NCI-H748 treated with DMSO at 0.1 percent for 48 hours (cell line): ENCODE data around the gene GLTP.
"Not testable (repeated sequence)": the region's sequence is repeated elsewhere in the genome, so short reads cannot be mapped to it uniquely, and the experiment has no call there.

Experiments used
- DNase-seq: peaks from one replicate; lab custom pipeline; 2025; lab: John Stamatoyannopoulos, UW

Gene GLTP

DNA sequence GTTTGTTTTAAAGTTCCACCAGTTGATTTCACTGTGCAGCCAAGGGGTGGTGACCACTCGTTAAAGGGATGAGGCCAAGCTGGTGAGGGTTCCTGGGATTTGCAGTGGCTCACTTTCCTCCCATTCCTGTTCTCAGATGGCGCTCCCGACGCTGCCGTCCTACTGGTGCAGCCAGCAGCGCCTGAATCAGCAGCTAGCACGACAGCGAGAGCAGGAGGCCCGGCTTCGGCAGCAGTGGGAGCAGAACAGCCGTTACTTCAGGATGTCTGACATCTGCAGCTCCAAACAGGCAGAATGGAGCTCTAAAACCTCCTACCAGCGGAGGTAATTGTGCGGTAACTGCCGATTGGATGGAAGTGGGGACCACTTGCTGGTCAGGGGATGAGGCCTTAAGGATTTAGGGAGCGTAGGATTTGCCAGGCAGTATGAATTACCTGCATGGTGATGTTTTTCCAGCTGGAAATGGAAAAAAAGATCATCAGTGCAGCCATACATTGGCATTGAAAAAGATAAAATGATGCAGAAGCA, 22.6 kb upstream of the GLTP start:
- DNase-seq = no peak

GRCh38 chr12:109900752-109901580, 20.6 kb upstream of the GLTP start:
- no peak for DNase-seq

DNA sequence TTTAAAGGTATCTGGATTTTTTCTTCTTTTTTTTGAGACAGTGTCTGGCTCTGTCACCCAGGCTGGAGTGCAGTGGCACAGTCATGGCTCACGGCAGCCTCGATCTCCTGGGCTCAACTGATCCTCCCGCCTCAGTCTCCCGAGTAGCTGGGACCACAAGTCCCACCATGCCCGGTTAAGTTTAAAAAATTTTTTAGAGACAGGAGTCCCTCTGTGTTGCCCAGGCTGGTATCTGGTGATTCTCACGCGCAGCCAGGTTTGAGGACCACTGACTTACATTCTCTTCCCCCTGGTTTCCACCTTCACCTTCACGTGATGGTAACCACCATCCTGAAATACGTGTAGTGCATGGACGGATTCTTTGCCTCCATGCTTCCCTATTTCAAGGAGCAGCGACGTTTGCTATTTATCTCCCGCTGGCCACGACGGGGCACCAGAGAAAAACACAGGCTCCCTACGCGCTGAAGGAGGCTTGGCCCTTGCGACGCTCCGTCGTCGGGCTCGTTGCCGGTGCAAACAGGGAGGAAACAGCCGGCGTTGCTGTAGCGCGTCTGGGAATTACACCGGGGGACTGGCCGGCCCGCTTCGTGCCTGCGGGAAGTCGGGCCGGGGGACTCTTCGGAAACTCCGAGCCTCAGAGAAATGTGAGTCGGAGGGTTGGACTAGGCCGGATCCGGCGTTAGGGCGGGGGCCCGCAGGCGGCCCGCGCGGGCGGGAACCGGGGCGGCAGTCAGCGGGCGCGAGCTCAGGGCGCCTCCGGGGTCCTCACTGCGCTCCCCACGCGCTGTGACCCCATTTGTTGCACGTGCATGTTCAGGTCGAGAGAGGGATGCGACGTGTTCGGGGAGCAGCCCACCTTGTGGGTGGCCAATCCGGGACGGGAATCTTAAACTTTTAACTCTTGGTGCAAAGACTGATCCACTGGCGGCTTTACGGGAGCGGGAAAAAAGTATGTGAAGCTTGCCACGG, 19.7 kb upstream of the GLTP start, which contains the start of gene TCHP:
Gene TCHP, plus strand, starts transcription at position 492 of the 969 bp plus-strand sequence. CDS start 2,753 bp downstream, outside the sequence.
- DNase-seq = peak; percentile 71

DNA sequence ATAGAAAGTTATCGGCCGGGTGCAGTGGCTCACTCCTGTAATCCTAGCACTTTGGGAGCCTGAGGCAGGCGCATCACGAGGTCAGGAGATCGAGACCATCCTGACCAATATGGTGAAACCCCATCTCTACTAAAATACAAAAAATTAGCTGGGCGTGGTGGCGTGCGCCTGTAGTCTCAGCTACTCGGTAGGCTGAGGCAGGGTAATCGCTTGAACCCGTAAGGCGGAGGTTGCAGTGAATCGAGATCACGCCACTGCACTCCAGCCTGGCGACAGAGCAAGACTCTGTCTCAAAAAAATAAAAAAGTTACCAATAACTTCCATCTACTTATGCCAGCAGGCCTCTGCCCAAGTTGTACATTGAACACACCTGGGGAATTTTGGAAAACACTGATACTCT, 19.0 kb upstream of the GLTP start:
- DNase-seq = not testable (repeated sequence)

DNA sequence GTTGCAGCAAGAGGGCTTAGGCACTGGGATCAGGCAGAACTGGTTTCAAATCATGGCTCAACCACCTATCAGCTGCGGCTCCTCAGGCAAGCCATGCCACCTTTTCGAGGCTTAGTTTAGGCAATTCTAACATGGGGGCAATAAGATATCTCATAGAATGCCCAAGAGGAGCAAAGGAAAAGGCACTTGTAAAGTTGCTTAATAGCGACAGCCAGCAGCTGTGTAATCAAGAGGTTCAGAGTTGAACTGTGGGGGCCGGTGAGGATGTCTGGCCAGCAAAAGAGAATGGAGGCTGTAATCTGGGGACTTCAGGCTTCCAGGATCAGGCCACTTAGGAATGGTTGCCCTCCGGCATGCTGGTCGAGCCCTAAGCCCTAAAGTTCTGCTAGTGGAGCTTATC, 16.7 kb upstream of the GLTP start:
- DNase-seq = no peak

GRCh38 chr12:109896188-109896587, 15.8 kb upstream of the GLTP start:
- no peak for DNase-seq

DNA sequence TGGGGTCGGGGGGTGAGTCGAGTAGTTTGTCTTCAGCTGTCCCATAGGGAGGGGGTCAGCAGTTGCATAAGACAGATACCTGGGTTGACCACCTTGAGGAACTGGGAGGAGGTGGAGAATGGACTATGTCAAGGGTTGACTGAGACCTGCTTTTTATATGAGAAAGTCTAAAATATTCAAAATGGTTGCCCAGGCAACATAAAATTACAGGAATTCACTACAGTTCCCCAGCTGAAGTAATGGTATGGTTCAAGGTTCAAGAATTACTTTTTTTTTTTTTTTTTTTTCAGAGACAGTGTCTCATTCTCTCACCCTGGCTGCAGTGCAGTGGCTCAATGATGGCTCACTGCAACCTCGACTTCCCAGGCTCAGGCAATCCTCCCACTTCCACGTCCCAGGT, 14.6 kb upstream of the GLTP start:
- DNase-seq = no peak

GRCh38 chr12:109893261-109893995, 13.1 kb upstream of the GLTP start:
- DNase-seq = no peak

DNA sequence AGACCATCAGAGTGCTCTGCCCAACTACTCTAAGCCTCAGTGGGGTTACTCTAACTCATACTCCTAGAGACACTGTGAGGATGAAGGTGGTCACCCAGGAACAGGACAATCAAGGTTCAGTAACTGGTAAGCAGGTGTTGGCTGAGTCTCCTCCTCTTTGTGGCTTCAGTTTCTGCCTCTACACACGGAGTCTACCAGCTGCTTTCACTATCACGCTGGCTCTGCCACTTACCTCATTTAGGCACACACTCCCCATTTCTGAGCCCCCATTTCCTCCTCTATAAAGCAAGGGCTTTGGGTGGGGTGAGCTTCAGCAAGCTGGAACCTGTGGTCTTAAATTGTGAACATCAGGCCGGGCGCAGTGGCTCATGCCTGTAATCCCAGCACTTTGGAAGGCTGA, 12.4 kb upstream of the GLTP start:
- no peak for DNase-seq

DNA sequence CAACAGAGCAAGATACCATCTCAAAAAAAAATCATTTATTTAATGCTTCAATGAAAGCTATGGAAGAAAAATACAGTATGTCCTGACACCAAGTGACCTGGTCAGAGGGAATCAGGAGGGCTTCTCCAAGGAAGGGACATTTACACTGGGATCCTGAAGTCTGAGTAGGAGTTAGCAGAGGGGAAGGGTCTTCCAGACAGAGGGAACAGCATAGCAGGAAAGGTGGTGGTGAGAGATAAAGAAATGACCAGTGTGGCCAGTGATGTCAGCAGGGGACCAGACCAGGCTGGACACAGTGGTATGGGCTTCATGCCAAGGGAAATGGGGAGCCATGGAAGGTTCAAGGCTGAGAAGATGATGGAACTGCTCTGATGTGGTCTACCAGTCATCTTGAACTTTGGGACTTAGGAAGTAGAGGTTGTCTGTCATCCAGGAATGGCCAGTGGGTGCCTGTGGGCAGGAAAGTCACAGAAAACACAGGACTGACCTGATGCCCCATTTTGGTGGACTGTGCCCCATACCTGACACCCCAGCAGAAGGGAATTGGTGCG, 11.9 kb upstream of the GLTP start:
- DNase-seq = no peak

DNA sequence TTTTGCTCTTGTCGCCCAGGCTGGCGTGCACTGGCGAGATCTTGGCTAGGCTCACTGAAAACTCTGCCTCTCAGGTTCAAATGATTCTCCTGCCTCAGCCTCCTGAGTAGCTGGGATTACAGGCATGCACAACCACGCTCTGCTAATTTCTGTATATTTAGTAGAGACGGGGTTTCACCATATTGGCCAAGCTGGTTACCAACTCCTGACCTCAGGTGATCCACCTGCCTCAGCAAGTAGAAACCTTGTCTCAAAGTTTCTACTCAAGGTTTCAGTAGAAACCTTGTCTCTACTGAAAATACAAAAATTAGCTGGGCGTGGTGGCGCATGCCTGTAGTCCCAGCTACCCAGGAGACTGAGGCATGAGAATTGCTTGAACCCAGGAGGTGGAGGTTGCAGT, 11.4 kb upstream of the GLTP start:
- DNase-seq = not testable (repeated sequence)

- DNase-seq = no peak
Observed at GRCh38 chr12:109890620-109891170, 10.4 kb upstream of the GLTP start.

DNA sequence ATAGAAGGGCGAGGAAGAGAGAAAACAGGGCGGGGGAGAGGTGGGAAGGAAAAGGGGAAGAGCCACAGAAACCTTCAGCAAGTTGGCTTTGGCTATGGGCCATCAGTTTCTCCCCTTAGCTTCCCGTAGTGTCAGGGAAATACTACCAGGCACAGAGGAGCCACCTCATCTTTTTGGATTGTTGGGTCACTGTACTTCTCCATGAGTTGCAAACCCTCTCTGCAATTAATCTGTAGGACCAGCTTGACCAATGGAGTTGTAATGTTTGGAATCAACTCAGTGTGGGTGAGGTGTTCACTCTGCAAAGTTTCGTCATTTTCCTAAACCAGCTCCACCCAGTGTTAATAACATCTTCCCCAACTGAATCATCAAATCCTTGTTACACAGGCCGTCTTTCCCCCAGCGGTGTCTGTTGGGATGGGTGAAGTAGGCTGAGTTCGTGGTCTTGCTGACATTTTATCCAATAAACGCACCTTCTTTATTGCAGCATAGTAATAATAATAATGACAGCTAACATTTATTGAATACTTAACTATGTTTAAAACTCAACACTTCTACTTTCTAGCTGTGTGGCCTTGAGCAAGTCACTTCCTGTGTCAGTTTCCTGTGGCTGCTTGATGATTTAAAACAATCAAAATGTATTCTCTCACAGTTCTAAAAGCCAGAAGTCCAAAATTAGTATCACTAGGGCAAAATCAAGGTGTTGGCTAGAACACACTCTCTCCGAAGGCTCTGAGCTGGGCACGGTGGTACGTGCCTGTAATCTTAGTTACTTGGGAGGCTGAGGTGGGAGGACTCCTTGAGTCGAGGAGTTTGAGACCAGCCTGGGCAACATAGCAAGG, 8.1 kb upstream of the GLTP start:
- no peak for DNase-seq

DNA sequence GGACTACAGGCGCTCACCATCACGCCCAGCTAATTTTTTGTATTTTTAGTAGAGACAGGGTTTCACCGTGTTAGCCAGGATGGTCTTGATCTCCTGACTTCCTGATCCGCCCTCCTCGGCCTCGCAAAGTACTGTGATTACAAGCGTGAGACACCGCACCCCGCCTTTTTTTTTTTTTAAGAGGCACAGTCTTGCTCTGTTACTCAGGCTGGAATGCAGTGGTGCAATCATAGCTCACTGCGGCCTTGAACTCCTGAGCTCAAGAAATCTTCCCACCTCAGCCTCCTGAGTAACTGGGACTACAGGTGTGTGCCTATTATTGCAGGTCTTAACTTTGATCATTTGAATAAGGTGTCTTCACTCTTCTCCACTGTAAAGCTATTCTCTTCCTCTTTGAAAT, 5.3 kb upstream of the GLTP start:
- DNase-seq = no peak

DNA sequence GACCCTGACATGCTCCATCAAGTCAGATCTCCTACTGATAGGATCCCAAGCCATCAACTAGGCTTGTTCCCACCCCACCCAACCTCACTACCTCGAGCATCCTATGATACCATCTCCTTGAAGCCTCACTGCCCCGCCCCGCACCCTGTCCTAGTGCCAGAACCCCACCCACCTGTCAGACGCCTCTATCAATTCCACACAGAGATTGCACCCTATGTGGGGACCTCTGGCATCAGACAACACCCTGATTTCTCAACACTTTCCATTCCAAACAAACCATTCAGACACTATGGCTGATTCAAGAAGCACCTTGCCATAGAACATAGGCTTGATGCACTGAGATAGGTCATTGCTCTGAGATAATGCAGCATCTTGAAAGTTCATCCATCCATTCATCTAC, 3.1 kb upstream of the GLTP start:
- DNase-seq = no peak

- DNase-seq = no peak
Observed at GRCh38 chr12:109881752-109882151, 1.4 kb upstream of the GLTP start.

GRCh38 chr12:109880938-109881337, 597 bp upstream of the GLTP start:
- DNase-seq = no peak

DNA sequence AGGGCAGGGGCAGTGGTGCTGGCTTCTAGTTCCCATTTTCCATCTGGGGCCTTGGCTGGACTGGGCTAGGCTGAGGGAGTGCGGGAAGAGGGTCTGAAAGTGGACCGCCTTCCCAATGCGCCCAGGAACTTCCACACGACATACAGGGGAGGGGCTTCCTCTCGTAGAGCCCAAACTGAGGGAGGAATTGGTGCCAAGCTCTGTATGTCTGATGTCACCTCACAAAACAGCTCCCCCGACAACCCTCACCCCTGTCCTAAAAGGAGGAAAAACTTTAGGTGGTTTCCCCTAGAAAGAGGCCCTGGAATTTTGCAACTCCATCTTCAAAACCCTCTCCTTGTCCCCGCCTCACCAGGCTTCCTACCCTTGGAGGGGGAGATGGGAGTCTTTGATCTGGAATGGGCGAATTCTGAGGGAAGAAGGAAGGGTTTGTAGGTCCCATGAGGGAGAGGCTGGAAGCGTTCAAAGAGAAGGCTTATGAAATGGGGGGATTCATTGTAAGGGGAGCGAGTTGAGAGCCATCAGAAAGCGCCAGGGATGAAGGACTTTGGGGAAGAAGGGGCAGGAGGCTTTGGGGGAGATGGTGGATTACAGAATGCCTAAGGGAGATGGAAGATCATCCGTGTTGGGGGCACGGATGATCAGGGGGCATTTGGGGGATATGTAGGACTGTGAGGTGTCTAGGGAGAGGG, 844 bp downstream of the GLTP start:
- DNase-seq = no peak

DNA sequence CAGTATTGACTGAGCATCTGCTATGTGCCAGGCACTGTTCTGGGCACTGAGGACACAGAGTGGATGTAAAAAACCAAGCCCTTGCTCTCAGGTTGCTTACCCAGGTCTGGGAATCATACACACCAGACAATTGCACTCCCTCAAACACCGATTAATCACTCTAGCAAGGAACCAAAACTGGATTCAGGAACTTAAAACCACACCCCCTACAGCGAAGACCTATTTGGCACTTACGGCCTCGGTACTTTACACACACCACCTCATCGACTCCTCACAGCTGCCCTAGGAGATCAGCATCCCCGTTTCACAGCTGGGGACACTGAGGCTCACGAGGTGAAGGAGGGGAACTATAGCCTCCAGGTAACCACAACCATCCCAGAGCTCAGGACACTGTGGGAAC, 1.6 kb downstream of the GLTP start:
- no peak for DNase-seq

DNA sequence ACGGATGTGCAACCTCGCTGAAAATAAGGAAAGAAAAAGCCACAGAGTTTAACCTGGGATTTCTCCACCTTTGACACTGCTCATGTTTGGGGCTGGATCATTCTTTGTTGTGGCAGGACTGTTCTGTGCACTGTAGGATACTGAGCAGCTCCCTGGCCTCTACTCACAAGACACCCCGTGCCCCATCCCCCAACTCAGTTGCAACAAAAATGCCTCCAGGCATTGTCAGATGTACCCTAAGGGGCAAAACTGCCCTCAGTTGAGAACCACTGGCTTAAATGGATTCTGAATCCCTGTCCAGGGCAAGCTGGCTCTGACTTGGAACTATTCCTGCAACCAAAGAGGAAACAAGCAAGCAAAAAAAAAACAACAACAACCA, 2.1 kb downstream of the GLTP start:
- no peak for DNase-seq
